DMS114 treated with DMSO at 0.1 percent for 48 hours (cell line): ENCODE data around the gene PEAR1.
"Not testable (repeated sequence)": the region's sequence is repeated elsewhere in the genome, so short reads cannot be mapped to it uniquely, and the experiment has no call there.

Source experiments
- DNase-seq: peaks from one replicate; lab custom pipeline; 2025; ENCODE audit not compliant: unreplicated experiment; lab: John Stamatoyannopoulos, UW

PEAR1 gene

DNA sequence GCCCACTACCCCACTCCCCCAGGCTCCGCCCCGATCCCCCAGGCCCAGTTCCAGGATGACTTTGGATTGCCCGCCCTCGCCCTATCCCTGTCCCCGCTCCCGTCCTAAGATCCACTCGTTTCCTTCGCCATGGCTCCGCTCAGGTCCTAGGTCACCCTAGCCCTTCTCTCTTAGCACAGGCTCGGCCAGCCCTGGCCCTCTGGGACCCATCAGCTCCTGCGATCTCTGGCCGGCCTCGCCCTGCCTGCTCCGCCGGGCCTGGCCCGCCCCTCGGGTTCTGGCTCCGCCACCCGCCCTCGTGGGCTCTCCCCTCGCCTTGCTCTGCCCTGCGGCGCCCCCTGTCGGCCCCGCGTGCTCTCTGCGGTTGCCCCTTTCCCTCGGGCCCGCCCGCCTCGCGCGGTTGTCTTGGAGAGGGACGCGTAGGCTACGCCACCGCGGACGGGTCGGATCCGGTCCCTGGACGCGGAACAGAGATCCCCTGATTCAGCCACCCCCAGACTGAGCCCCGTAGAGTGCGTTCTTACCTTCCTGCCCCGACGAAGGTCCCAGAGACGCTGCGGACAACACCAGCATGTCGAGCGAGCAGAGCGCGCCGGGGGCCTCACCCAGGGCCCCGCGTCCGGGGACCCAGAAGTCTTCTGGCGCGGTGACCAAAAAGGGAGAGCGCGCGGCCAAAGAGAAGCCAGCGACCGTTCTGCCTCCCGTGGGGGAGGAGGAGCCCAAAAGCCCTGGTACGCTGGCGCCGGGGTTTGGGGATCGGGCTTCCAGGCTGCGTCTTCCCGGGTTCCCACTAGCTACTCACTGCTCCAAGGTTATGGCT, 26.9 kb downstream of the PEAR1 start, which contains the start of gene LRRC71:
TSS of gene LRRC71 (plus strand) at position 400 of the 820 bp plus-strand sequence. CDS start at position 572, 172 bp downstream.
- DNase-seq = no peak

GRCh38 chr1:156921053-156921529, 27.6 kb downstream of the PEAR1 start:
- no peak for DNase-seq

DNA sequence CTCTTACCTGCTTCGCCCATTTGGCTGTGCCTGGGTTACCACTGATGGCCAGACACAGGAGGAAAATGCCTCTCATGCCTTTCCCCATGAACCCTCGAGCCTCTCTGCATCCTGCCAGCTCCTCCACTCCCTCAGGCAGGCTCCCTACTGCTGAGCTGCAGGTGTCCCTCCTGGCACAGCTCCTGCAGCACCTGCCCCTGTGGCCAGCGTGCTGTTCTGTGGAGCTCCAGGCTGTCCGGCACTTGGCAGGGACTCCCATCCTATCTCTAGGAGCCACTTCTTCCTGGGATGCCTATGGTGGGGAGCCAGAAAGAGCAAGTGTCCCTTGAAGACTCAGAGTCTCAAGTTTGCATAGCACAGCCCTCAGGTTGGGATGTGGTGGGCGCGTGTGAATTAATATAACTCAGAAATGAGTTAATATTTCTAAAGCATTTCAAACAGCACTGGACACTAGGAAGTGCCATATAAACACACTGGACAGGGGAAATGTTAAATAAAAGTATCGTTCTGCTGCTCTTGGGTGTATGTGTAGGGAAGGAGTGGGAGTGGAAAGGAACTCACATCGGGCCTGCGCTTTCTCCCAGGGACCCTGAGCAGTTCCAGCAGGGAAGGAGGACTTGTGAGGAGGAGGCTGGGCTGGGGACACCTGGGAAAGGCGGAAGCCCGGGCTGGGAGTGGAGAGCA, 29.6 kb downstream of the PEAR1 start:
- DNase-seq = no peak

DNA sequence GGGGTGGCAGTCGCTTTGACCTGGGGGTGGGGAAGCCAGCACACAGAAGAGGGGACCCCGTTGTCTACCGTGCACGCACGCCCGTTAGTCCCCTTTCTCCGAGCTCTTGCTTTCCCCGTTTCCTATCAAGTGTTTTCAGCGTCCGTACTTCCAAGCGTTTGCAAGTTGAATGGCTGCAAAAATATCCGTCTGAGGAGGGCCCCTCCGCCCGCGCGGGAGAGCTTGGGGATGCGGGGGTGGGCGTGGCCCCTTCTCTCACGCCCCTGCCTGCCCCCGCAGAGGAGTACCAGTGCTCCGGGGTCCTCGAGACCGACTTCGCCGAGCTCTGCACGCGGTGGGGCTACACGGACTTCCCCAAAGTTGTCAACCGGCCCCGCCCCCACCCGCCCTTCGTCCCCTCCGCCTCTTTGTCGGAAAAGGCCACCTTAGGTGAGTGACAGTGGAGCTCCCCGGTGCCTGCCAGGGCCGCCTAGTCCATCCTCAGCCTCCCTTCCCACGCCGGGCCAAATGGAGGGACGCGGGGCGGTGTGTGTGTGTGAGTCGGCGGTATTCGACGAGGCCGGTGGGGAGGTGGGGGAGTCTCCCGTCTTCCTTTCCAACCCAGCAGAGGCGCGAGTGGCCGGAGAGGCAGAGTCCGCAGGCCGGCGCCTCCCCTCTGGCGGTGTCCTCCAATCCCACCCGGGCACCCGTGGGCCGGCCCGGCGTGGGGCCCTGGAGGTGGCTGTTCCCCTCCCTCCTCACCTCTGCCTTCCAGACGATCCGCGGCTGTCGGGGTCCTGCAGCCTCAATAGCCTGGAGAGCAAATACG, 30.4 kb downstream of the PEAR1 start:
- DNase-seq = no peak

- DNase-seq = no peak
Observed at GRCh38 chr1:156924478-156925153, 31.1 kb downstream of the PEAR1 start.

- DNase-seq = no peak
Observed at GRCh38 chr1:156925154-156926010, 31.9 kb downstream of the PEAR1 start.

- no peak for DNase-seq
Observed at GRCh38 chr1:156926175-156926574, 32.7 kb downstream of the PEAR1 start.

- not testable (repeated sequence) for DNase-seq
Observed at GRCh38 chr1:156926695-156927094, 33.2 kb downstream of the PEAR1 start.

DNA sequence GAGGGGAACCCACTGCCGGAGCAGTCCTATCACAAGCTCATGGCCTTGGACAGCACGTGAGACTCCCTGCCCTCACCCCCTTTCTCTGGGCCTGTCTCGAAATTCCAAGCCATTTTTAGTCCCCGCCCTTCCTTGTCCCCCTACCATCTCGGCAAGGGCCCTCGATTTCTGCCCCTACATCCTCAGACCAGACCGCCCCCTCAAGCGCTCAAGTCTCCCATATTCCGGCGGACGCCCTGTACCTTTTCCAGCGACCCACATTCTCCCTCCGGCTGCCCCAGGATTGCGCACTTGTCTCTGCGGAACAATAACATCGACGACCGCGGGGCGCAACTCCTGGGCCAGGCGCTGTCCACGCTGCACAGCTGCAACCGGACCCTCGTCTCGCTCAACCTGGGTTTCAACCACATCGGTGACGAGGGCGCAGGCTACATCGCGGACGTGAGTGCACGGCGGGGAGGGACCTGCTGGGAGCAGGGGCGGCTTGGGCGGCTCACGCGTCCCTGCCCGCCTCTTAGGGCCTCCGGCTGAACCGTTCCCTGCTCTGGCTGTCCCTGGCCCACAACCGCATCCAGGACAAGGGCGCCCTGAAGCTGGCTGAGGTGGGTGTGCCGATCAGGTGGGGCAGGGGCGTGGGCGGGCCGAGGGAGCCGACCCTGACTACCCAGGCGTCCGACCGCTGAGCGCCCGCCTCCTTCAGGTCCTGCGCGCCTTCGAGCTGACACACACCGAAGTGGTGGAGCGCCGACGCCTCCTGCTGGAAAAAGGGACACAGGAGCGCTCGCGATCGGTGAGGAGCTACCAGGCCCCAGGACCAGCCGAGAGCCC, 33.9 kb downstream of the PEAR1 start:
- DNase-seq = peak; percentile 82

DNA sequence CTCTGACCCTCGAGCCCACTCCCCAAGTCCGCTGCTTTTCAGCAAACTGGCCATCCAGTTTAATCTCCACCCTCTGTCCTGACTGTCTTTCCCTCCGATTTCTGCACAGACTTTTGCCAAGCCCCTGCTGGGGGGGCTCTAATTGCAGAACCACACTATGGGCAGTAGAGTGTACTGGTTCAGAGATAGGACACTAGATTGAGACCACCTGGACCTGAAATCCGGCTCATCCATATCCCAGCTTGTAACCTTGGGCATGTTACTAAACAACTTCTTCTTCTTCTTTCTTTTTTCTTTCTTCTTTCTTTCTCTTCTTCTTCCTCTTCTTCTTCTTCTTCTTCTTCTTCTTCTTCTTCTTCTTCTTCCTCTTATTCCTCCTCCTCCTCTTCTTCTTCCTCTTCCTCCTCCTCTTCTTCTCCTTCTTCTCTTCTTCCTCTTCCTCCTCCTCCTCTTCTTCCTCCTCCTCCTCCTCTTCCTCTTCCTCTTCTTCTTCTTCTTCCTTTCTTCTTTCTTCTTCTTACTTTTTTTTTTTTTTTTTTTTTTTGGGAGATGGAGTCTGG, 34.6 kb downstream of the PEAR1 start:
- no peak for DNase-seq

- no peak for DNase-seq
Observed at GRCh38 chr1:156929596-156930238, 36.2 kb downstream of the PEAR1 start.

DNA sequence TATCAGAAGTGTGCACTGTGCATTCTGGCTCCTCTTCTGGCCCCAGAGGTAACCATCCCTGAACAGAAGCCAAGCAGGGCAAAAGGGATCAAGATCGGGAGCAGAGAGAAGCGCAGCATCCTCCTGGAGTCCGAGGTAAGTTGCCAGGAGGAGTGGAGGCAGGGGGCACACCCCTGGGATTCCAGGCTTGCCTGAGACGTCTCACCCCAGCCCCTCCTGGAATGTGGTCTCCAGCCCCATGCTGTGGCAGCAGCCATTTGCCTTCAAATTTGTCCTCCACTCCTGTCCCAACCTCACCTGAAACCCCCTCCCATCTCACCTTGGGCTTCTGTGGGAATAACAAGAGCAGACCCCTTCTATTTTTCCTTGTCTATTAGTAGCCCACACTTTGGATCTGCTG, 37.0 kb downstream of the PEAR1 start:
- DNase-seq = no peak

DNA sequence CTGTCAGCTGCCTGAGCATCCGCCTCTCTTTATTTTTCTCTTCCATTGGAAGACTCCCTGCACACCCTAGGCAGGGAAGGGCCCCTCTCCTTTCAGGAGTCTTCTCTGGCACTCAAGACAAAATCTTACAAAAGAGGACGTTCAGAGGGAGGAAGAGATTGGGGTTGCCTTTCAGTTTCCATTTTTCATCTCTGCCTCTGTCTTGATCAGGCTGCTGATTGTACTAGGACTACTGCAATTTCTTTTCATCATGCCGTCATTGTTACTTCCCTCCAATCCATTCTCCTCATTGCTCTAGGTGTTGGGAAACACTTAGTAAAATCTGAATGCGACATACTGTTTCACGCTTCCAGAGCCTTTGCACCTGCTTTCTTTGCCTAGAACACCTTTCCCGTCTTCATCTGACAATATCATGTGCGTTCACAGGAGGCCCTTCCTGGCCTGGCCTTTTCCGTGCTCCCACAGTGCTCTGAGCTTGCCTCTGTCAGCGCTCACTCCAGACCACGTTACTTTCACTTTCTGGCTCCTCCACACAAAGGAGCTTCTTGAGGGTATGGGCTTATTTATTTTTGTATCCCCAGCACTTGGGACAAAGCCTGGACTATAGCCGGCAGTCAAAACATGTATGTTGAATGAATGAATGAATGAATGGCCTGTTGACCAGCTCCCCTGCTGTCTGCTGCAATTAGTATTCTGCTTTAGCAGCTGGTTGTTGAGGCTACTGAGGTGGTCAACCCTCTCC, 37.9 kb downstream of the PEAR1 start:
- no peak for DNase-seq

GRCh38 chr1:156931974-156932710, 38.6 kb downstream of the PEAR1 start:
- no peak for DNase-seq

DNA sequence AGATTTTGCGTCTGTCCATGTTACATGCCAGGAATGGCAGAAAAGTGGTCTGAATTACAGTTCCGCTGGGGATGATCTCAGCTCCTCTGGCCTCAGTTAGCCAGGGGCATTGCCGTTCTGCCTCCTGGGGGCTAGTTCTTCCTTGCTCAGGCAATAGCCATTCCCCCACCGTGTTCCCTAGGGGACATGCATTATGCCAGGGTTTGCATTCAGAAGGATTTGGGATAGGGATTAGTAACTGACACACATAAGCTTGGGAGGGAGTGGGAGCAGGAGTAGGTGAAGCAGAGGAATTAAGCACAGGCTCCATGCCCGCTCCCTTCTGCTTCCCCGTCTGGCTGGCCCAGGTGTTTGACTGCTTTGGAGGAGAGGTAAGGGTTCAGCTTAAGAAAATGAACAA, 39.6 kb downstream of the PEAR1 start:
- no peak for DNase-seq

GRCh38 chr1:156935505-156936128, 42.1 kb downstream of the PEAR1 start:
- DNase-seq = no peak
